ENCODE results near the gene RAET1E. TPM values are rescaled to one million over a fixed set of nuclear protein-coding genes. Genes with fewer than 3 reads are reported as not detected.
A peak's percentile ranks its signal among the peaks of the same experiment; 100 is the strongest.

The RAET1E gene
- total and polyA plus RNA-seq, 9 of the 15 experiments (the other 6 are each of a cell fraction or from before 2014, with no cell fraction given): not detected

- peak; percentile 88 for TF ChIP-seq REST (IDR thresholded peaks at IDR 0.05; ENCODE audit: borderline replicate concordance)
- TF ChIP-seq REST (CRISPR knock-in tag; IDR thresholded peaks at IDR 0.05; ENCODE audit: low read depth): no peak
- TF ChIP-seq SP1 (CRISPR knock-in tag; IDR thresholded peaks at IDR 0.05): peak; percentile 83
- 0 out of 2 replicates have a peak, but pooled peaks have one; percentile 16 for TF ChIP-seq ZNF740 (CRISPR knock-in tag; IDR thresholded peaks at IDR 0.05)
- TF ChIP-seq ZNF740 (tag; IDR thresholded peaks at IDR 0.05): no peak
- TF ChIP-seq TEAD4 (IDR thresholded peaks at IDR 0.05; ENCODE audit: low read length): peak; percentile 51
- no peak for TF ChIP-seq TEAD4 (CRISPR knock-in tag; IDR thresholded peaks at IDR 0.05; ENCODE audit: borderline replicate concordance)
- TF ChIP-seq EP300 (IDR thresholded peaks at IDR 0.05; ENCODE audit: low read length): 0 out of 2 replicates have a peak, but pooled peaks have one; percentile 20
- 0 out of 2 replicates have a peak, but pooled peaks have one; percentile 4 for TF ChIP-seq EGR1 (conservative IDR thresholded peaks at IDR 0.05)
- TF ChIP-seq MYNN (IDR thresholded peaks at IDR 0.05): 0 out of 2 replicates have a peak, but pooled peaks have one; percentile 35
- TF ChIP-seq MYNN (CRISPR knock-in tag; IDR thresholded peaks at IDR 0.05): no peak
- no peak for TF ChIP-seq KDM5B (IDR thresholded peaks at IDR 0.05; ENCODE audit: insufficient replicate concordance, low read depth, low read length)
- TF ChIP-seq CBX3 (IDR thresholded peaks at IDR 0.05; ENCODE audit: borderline replicate concordance in 1 of 2, low read length in 2 of 2): peak in 1 of 2 experiments; percentile 46; a peak in 1 of 3 replicates
- peak; percentile 91 for TF ChIP-seq CTCFL (IDR thresholded peaks at IDR 0.05; ENCODE audit: borderline replicate concordance, insufficient read depth, low read depth, low read length, poor library complexity, severe bottlenecking)
These were observed 28.3 kb upstream of the RAET1E start (continued) for GRCh38 chr6:149925974-149926777.

Data from K562 (cell line).